Fibroblast of lung (primary cell): ENCODE results near the gene NANS. TPM values are rescaled to one million over a fixed set of nuclear protein-coding genes. Genes with fewer than 3 reads are reported as not detected.

Source experiments
- DNase-seq, 2 donors: peaks; one replicate each; pipeline versions ENCODE4 v3.0.0 to v3.0.0-alpha.2; 2010; ENCODE audit warnings: low read depth in 2 of 2
- H2AFZ ChIP-seq: 2 replicates; pipeline ENCODE4 v1.5.1; 2012; ENCODE audit warnings: low read length, control low read depth, inconsistent platforms
- H3K27ac ChIP-seq: 2 replicates; pipeline ENCODE4 v1.5.1; 2011; ENCODE audit warnings: low read length, control low read depth; ENCODE audit not compliant: insufficient read depth
- H3K27me3 ChIP-seq: 2 replicates; pipeline ENCODE4 v1.5.1; 2011; ENCODE audit warnings: mild to moderate bottlenecking, low read length; ENCODE audit not compliant: control insufficient read depth, insufficient read depth
- H3K36me3 ChIP-seq: 2 replicates; pipeline ENCODE4 v1.5.1; 2011; ENCODE audit warnings: low read length; ENCODE audit not compliant: control insufficient read depth, insufficient read depth
- H3K4me1 ChIP-seq: 2 replicates; pipeline ENCODE4 v1.5.1; 2011; ENCODE audit warnings: low read length; ENCODE audit not compliant: control insufficient read depth, insufficient read depth; ENCODE audit errors: extremely low read depth
- H3K4me2 ChIP-seq: 2 replicates; pipeline ENCODE4 v1.5.1; 2011; ENCODE audit warnings: low read length, control low read depth; ENCODE audit not compliant: insufficient read depth; ENCODE audit errors: extremely low read depth
- H3K4me3 ChIP-seq, 4 experiments: fragments of 200-600 bp in 1 of 4; sonication (generic) in 1 of 4; replicated peaks in 1 of 4; 2 replicates each; pipeline ENCODE4 v1.5.1; 2011 to 2016; ENCODE audit warnings: low read length in 4 of 4, low read depth in 3 of 4, mild to moderate bottlenecking in 3 of 4, control low read depth in 2 of 4, inconsistent platforms in 1 of 4, mixed read lengths in 1 of 4; ENCODE audit not compliant: insufficient read depth in 1 of 4; ENCODE audit errors: control extremely low read depth in 1 of 4
- H3K79me2 ChIP-seq: 2 replicates; pipeline ENCODE4 v1.5.1; 2012; ENCODE audit warnings: mild to moderate bottlenecking, low read length, inconsistent platforms; ENCODE audit not compliant: control insufficient read depth, insufficient read depth
- H3K9ac ChIP-seq: 2 replicates; pipeline ENCODE4 v1.5.1; 2011; ENCODE audit warnings: mild to moderate bottlenecking, low read length, control low read depth; ENCODE audit not compliant: insufficient read depth
- H3K9me3 ChIP-seq: 2 replicates; pipeline ENCODE4 v1.5.1; 2012; ENCODE audit warnings: low read depth, low read length; ENCODE audit not compliant: control insufficient read depth, insufficient read depth
- H4K20me1 ChIP-seq: 2 replicates; pipeline ENCODE4 v1.5.1; 2011; ENCODE audit warnings: low read length; ENCODE audit not compliant: control insufficient read depth, insufficient read depth; ENCODE audit errors: extremely low read depth
- EZH2 ChIP-seq: IDR thresholded peaks from 2 replicates; pipeline ENCODE4 v1.5.1; 2012; ENCODE audit warnings: low read length, control low read depth, mild to moderate bottlenecking; ENCODE audit errors: missing control alignments
- polyA plus RNA-seq, 2 donors: library from polyadenylated mRNA; depleted of rRNA in 1 of 2; stranded (reverse) in 1 of 2; unstranded in 1 of 2; fragments of >200 nt; gene quantifications; 2 replicates each; pipeline ENCODE4 v1.2.1, GENCODE V29; 2011 to 2012; ENCODE audit warnings: missing spikeins in 1 of 2
- total RNA-seq: library from RNA; depleted of rRNA; stranded (reverse); fragments of >200 nt; gene quantifications from 2 replicates; pipeline ENCODE4 v1.2.1, GENCODE V29; 2014
- TF ChIP-seq, protein P1 (sequence below), 2 donors: IDR thresholded peaks in 1 of 2; conservative IDR thresholded peaks in 1 of 2; 1 replicate in 1 of 2; 2 replicates in 1 of 2; pipeline ENCODE4 v1.5.1; 2011 to 2012; ENCODE audit warnings: low read length in 2 of 2, control low read depth in 1 of 2, inconsistent platforms in 1 of 2, low read depth in 1 of 2, mild to moderate bottlenecking in 1 of 2

NANS gene
- total and polyA plus RNA-seq, 2 donors (not counting 1 experiment from before 2014, with no cell fraction given), result 83.9 to 105 TPM

- Histone ChIP-seq H3K4me3 (no peak overlapping the region), H3K4me2 (no peak overlapping the region), H3K27me3 (no peaks in the 10 kb centered on the region), H3K9ac (no peak overlapping the region), H3K9me3 (no peaks in the 10 kb centered on the region), H4K20me1 (no peaks in the 10 kb centered on the region), H3K27ac (no peak overlapping the region), H2AFZ (no peak overlapping the region), H3K4me1 (no peaks in the 10 kb centered on the region), H3K36me3 (no peaks in the 10 kb centered on the region), H3K79me2 (no peaks in the 10 kb centered on the region)
- no peak for DNase-seq
- no peak for TF ChIP-seq EZH2
- TF ChIP-seq, protein P1, sequence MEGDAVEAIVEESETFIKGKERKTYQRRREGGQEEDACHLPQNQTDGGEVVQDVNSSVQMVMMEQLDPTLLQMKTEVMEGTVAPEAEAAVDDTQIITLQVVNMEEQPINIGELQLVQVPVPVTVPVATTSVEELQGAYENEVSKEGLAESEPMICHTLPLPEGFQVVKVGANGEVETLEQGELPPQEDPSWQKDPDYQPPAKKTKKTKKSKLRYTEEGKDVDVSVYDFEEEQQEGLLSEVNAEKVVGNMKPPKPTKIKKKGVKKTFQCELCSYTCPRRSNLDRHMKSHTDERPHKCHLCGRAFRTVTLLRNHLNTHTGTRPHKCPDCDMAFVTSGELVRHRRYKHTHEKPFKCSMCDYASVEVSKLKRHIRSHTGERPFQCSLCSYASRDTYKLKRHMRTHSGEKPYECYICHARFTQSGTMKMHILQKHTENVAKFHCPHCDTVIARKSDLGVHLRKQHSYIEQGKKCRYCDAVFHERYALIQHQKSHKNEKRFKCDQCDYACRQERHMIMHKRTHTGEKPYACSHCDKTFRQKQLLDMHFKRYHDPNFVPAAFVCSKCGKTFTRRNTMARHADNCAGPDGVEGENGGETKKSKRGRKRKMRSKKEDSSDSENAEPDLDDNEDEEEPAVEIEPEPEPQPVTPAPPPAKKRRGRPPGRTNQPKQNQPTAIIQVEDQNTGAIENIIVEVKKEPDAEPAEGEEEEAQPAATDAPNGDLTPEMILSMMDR (conservative IDR thresholded peaks at IDR 0.05 in 1 of 2, IDR thresholded peaks at IDR 0.05 in 1 of 2; ENCODE audit: low read depth in 1 of 2, low read length in 2 of 2), result no peak
These were observed 7.1 kb upstream of the NANS start for GRCh38 chr9:98049288-98050072.

DNA sequence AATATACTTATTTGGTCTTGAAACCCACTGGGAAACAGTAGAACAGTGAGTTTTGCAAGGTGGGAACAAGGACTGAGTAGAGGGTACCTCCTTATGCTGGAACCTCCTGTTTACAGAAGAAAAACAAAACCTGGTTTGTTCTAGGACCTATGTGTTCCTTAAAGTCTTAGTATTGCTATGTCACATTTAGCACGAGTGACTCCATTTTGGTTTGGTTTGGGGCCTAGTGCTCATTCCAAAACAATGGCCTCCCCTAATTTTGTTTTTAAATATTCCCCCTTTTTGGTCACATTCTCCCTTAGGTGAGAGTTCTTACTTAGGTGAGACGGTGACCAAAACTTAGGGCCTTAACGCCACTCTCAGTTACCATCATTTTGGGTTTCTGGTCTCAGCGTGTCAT, 6.2 kb upstream of the NANS start:
- Histone ChIP-seq H3K36me3 (no peaks in the 10 kb centered on the region), H3K27ac (no peak overlapping the region), H2AFZ (no peak overlapping the region), H3K27me3 (no peaks in the 10 kb centered on the region), H3K9ac (no peak overlapping the region), H3K4me3 (no peak overlapping the region), H3K9me3 (no peaks in the 10 kb centered on the region), H3K79me2 (no peaks in the 10 kb centered on the region), H4K20me1 (no peaks in the 10 kb centered on the region), H3K4me1 (no peaks in the 10 kb centered on the region), H3K4me2 (no peak overlapping the region)
- DNase-seq, result no peak
- TF ChIP-seq, protein P1 (conservative IDR thresholded peaks at IDR 0.05 in 1 of 2, IDR thresholded peaks at IDR 0.05 in 1 of 2; ENCODE audit: low read depth in 1 of 2, low read length in 2 of 2), result no peak
- no peak for TF ChIP-seq EZH2

GRCh38 chr9:98054376-98054951, 2.1 kb upstream of the NANS start:
- H3K9ac ChIP-seq, result no peak overlapping the region
- no peak for DNase-seq
- H2AFZ ChIP-seq, result no peak overlapping the region
- no peak overlapping the region for H3K4me3 ChIP-seq
- no peaks in the 10 kb centered on the region for H3K9me3 ChIP-seq
- no peaks in the 10 kb centered on the region for H3K27me3 ChIP-seq
- no peaks in the 10 kb centered on the region for H3K36me3 ChIP-seq
- no peak overlapping the region for H3K4me2 ChIP-seq
- no peak overlapping the region for H3K27ac ChIP-seq
- no peaks in the 10 kb centered on the region for H4K20me1 ChIP-seq
- H3K4me1 ChIP-seq, result no peaks in the 10 kb centered on the region
- peaks cover 21% of the 10 kb centered on the region for H3K79me2 ChIP-seq
- TF ChIP-seq EZH2, result no peak
- TF ChIP-seq, protein P1 (conservative IDR thresholded peaks at IDR 0.05 in 1 of 2, IDR thresholded peaks at IDR 0.05 in 1 of 2; ENCODE audit: low read depth in 1 of 2, low read length in 2 of 2), result no peak
